Kasumi-1 (cell line): ENCODE results near the gene SURF6.
"Not testable (repeated sequence)": the region's sequence is repeated elsewhere in the genome, so short reads cannot be mapped to it uniquely, and the experiment has no call there.

Experiments used
- DNase-seq, 2 experiments: peaks; one replicate each; lab custom pipeline; 2025; lab: John Stamatoyannopoulos, UW

The SURF6 gene

GRCh38 chr9:133286523-133286922, 49.5 kb downstream of the SURF6 start:
- no peak for DNase-seq

GRCh38 chr9:133285252-133285775, 50.7 kb downstream of the SURF6 start:
- no peak for DNase-seq

GRCh38 chr9:133284362-133284761, 51.6 kb downstream of the SURF6 start:
- no peak for DNase-seq

- not testable (repeated sequence) for DNase-seq
Measured at GRCh38 chr9:133283255-133284032, 52.5 kb downstream of the SURF6 start.

- DNase-seq: no peak
Measured at GRCh38 chr9:133282464-133283238, 53.3 kb downstream of the SURF6 start.

- DNase-seq: no peak
Measured at GRCh38 chr9:133280392-133280791, 55.6 kb downstream of the SURF6 start.
